ENCODE results near the gene PEX7. TPM values are rescaled to one million over a fixed set of nuclear protein-coding genes. Genes with fewer than 3 reads are reported as not detected.

Gene PEX7, protein sequence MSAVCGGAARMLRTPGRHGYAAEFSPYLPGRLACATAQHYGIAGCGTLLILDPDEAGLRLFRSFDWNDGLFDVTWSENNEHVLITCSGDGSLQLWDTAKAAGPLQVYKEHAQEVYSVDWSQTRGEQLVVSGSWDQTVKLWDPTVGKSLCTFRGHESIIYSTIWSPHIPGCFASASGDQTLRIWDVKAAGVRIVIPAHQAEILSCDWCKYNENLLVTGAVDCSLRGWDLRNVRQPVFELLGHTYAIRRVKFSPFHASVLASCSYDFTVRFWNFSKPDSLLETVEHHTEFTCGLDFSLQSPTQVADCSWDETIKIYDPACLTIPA
- 1 to 10 TPM; 4.4 to 5.8 TPM for total RNA-seq
- 1 to 10 TPM; 4.5 to 7.2 TPM for polyA plus RNA-seq

GRCh38 chr6:136822376-136823127 lies at the start of gene PEX7:
TSS of gene PEX7 (plus strand) at chr6:136822592. CDS start at chr6:136822666, 74 bp downstream.
- H3K27ac Mint-ChIP-seq, result peak within 1 kb of the TSS; percentile 94 to 99 (median 97)
- peaks cover 0 to 2% (median 0%) of the 10 kb centered on the region in 8 donors for H3K9me3 Mint-ChIP-seq
- Histone ChIP-seq H3K36me3 (ENCODE audit: insufficient read depth, low read length) (no peaks in the 10 kb centered on the region), H3K27ac (ENCODE audit: low read depth, low read length) (peak within 1 kb of the TSS; percentile 87), H3K9me3 (ENCODE audit: control insufficient read depth in 1 of 2, low read length in 2 of 2) (no peaks in the 10 kb centered on the region), H3K4me1 (ENCODE audit: insufficient read depth, low read length) (peaks cover 12% of the 10 kb centered on the region), H3K4me3 (ENCODE audit: low read length in 2 of 2) (peak within 1 kb of the TSS; percentile 58 to 82), H3K27me3 (ENCODE audit: insufficient read depth, low read length) (no peaks in the 10 kb centered on the region)
- H3K27me3 Mint-ChIP-seq, result peaks cover 6 to 8% of the 10 kb centered on the region in 2 donors
- H3K36me3 Mint-ChIP-seq, result peaks cover 24% of the 10 kb centered on the region in 2 donors
- peak within 1 kb of the TSS; percentile 93 to 99 (median 96) for H3K4me3 Mint-ChIP-seq
- ChIA-PET POLR2A (ENCODE audit: partially characterized antibody) (interaction anchor here (0.7 to 3.2 kb wide), 12 partner anchors 20 to 1720 kb away, joined by 3 to 38 read pairs (median 4); partner anchors contain the start of genes BCLAF1 and MAP3K5), CTCF (ENCODE audit: partially characterized antibody) (interaction anchor here (1.0 to 4.1 kb wide), 3 partner anchors 29 to 178 kb away, joined by 3 to 34 read pairs (median 19); partner anchors contain the start of gene MAP3K5)
- peak; percentile 90 to 94 (median 93) for DNase-seq
- intact Hi-C loops (cut with micrococcal nuclease), result loop anchor here (1.0 kb wide), 3 partner anchors 29 to 533 kb away; partner anchors contain the start of gene BCLAF1
- H3K4me1 Mint-ChIP-seq, result peaks cover 13 to 46% (median 22%) of the 10 kb centered on the region in 4 donors

- peak overlapping the region; percentile 23 to 91 (median 74) for H3K27ac Mint-ChIP-seq
- no peak overlapping the region for H3K4me3 ChIP-seq (ENCODE audit: low read length in 2 of 2)
- no peaks in the 10 kb centered on the region for H3K27me3 ChIP-seq (ENCODE audit: insufficient read depth, low read length)
- no peaks in the 10 kb centered on the region for H3K27me3 Mint-ChIP-seq
- CTCF ChIA-PET (ENCODE audit: partially characterized antibody), result interaction anchor here (1.0 to 2.3 kb wide), 3 partner anchors 14 to 19 kb away, joined by 4 to 14 read pairs (median 5); partner anchors contain the start of gene MAP3K5
- peaks cover 52 to 71% (median 60%) of the 10 kb centered on the region in 4 donors for H3K4me1 Mint-ChIP-seq
- H3K4me1 ChIP-seq (ENCODE audit: insufficient read depth, low read length), result peaks cover 71% of the 10 kb centered on the region
- intact Hi-C loops (cut with micrococcal nuclease), result no loop called here
- peak overlapping the region in 4 of 8 donors; percentile 41 to 52 (median 46) for H3K4me3 Mint-ChIP-seq
- no peak for DNase-seq
- no peaks in the 10 kb centered on the region for H3K9me3 ChIP-seq (ENCODE audit: control insufficient read depth in 1 of 2, low read length in 2 of 2)
- peaks cover 1 to 8% of the 10 kb centered on the region in 2 donors for H3K36me3 Mint-ChIP-seq
- H3K9me3 Mint-ChIP-seq, result no peaks in the 10 kb centered on the region
- POLR2A ChIA-PET (ENCODE audit: partially characterized antibody), result interaction anchor here (0.9 to 5.2 kb wide), 6 partner anchors 8 to 20 kb away, joined by 3 to 28 read pairs (median 6); partner anchors contain the start of gene MAP3K5
- H3K27ac ChIP-seq (ENCODE audit: low read depth, low read length), result no peak overlapping the region
- H3K36me3 ChIP-seq (ENCODE audit: insufficient read depth, low read length), result no peaks in the 10 kb centered on the region
Observed at GRCh38 chr6:136772685-136773472, 49.5 kb upstream of the PEX7 start.

GRCh38 chr6:136773473-136773796 lies 49.0 kb upstream of the PEX7 start:
- H3K27ac Mint-ChIP-seq, result peak overlapping the region in 6 of 7 donors; percentile 48 to 91 (median 80)
- H3K4me1 ChIP-seq (ENCODE audit: insufficient read depth, low read length), result peaks cover 66% of the 10 kb centered on the region
- CTCF ChIA-PET (ENCODE audit: partially characterized antibody), result interaction anchor here (1.1 kb wide), 1 partner anchor 19 kb away, joined by 5 read pairs; the partner anchor contains the start of gene MAP3K5
- H3K36me3 ChIP-seq (ENCODE audit: insufficient read depth, low read length), result no peaks in the 10 kb centered on the region
- H3K27me3 Mint-ChIP-seq, result no peaks in the 10 kb centered on the region
- no peaks in the 10 kb centered on the region for H3K9me3 Mint-ChIP-seq
- no peak overlapping the region for H3K4me3 ChIP-seq (ENCODE audit: low read length in 2 of 2)
- H3K27ac ChIP-seq (ENCODE audit: low read depth, low read length), result no peak overlapping the region
- H3K9me3 ChIP-seq (ENCODE audit: control insufficient read depth in 1 of 2, low read length in 2 of 2), result no peaks in the 10 kb centered on the region
- H3K36me3 Mint-ChIP-seq, result peaks cover 1 to 8% of the 10 kb centered on the region in 2 donors
- peaks cover 47 to 66% (median 55%) of the 10 kb centered on the region in 4 donors for H3K4me1 Mint-ChIP-seq
- intact Hi-C loops (cut with micrococcal nuclease), result no loop called here
- DNase-seq, result no peak
- POLR2A ChIA-PET (ENCODE audit: partially characterized antibody), result interaction anchor here (0.9 to 5.2 kb wide), 6 partner anchors 9 to 21 kb away, joined by 3 to 28 read pairs (median 6); partner anchors contain the start of gene MAP3K5
- no peaks in the 10 kb centered on the region for H3K27me3 ChIP-seq (ENCODE audit: insufficient read depth, low read length)
- H3K4me3 Mint-ChIP-seq, result peak overlapping the region in 3 of 8 donors; percentile 41 to 55 (median 49)

GRCh38 chr6:136774228-136775041 lies 48.0 kb upstream of the PEX7 start:
- Histone ChIP-seq H3K27me3 (ENCODE audit: insufficient read depth, low read length) (no peaks in the 10 kb centered on the region), H3K27ac (ENCODE audit: low read depth, low read length) (no peak overlapping the region), H3K4me1 (ENCODE audit: insufficient read depth, low read length) (peaks cover 59% of the 10 kb centered on the region), H3K9me3 (ENCODE audit: control insufficient read depth in 1 of 2, low read length in 2 of 2) (no peaks in the 10 kb centered on the region), H3K36me3 (ENCODE audit: insufficient read depth, low read length) (no peaks in the 10 kb centered on the region), H3K4me3 (ENCODE audit: low read length in 2 of 2) (no peak overlapping the region)
- H3K4me3 Mint-ChIP-seq, result peak overlapping the region in 5 of 8 donors; percentile 2 to 49 (median 7)
- intact Hi-C loops (cut with micrococcal nuclease), result no loop called here
- DNase-seq, result no peak
- H3K9me3 Mint-ChIP-seq, result no peaks in the 10 kb centered on the region
- H3K27me3 Mint-ChIP-seq, result no peaks in the 10 kb centered on the region
- ChIA-PET POLR2A (ENCODE audit: partially characterized antibody) (interaction anchor here (0.9 to 5.2 kb wide), 9 partner anchors 9 to 21 kb away, joined by 3 to 28 read pairs (median 5); partner anchors contain the start of gene MAP3K5), CTCF (ENCODE audit: partially characterized antibody) (interaction anchor here (1.1 kb wide), 1 partner anchor 18 kb away, joined by 5 read pairs; the partner anchor contains the start of gene MAP3K5)
- H3K36me3 Mint-ChIP-seq, result peaks cover 1 to 4% of the 10 kb centered on the region in 2 donors
- H3K4me1 Mint-ChIP-seq, result peaks cover 44 to 58% (median 51%) of the 10 kb centered on the region in 4 donors
- peak overlapping the region in 6 of 7 donors; percentile 44 to 91 (median 80) for H3K27ac Mint-ChIP-seq

DNA sequence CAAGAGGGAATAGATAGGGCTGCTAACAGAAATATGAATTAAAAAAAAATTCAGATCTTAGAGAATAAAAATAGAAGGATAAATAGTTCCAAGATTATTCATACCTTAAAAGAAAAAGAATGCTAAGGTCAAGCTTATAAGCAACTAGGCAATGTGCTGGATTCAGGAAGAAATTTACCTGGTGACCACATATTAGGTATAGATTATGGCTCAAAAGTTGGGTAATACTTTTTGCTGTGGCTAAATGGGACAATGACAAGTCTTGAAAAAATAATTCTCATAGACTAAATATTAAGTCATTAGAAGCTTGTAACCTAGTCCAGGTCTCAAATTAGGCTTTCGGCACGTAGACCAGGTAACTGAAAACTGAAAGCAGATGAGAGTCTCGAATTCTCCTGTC lies 47.3 kb upstream of the PEX7 start:
- H3K27ac Mint-ChIP-seq, result peak overlapping the region in 6 of 7 donors; percentile 19 to 83 (median 44)
- intact Hi-C loops (cut with micrococcal nuclease), result no loop called here
- Histone ChIP-seq H3K9me3 (ENCODE audit: control insufficient read depth in 1 of 2, low read length in 2 of 2) (no peaks in the 10 kb centered on the region), H3K36me3 (ENCODE audit: insufficient read depth, low read length) (no peaks in the 10 kb centered on the region), H3K4me3 (ENCODE audit: low read length in 2 of 2) (no peak overlapping the region), H3K27ac (ENCODE audit: low read depth, low read length) (no peak overlapping the region), H3K4me1 (ENCODE audit: insufficient read depth, low read length) (peaks cover 65% of the 10 kb centered on the region), H3K27me3 (ENCODE audit: insufficient read depth, low read length) (no peaks in the 10 kb centered on the region)
- H3K4me3 Mint-ChIP-seq, result peak overlapping the region in 4 of 8 donors; percentile 17 to 49 (median 21)
- no peaks in the 10 kb centered on the region for H3K9me3 Mint-ChIP-seq
- CTCF ChIA-PET (ENCODE audit: partially characterized antibody), result interaction anchor here (0.8 kb wide), 1 partner anchor 14 kb away, joined by 3 read pairs; no protein-coding TSS in a partner anchor
- no peaks in the 10 kb centered on the region for H3K27me3 Mint-ChIP-seq
- peaks cover 1 to 4% of the 10 kb centered on the region in 2 donors for H3K36me3 Mint-ChIP-seq
- peaks cover 47 to 63% (median 54%) of the 10 kb centered on the region in 4 donors for H3K4me1 Mint-ChIP-seq
- POLR2A ChIA-PET (ENCODE audit: partially characterized antibody), result interaction anchor here (0.9 to 5.2 kb wide), 6 partner anchors 10 to 22 kb away, joined by 3 to 28 read pairs (median 6); partner anchors contain the start of gene MAP3K5
- DNase-seq, result no peak

Measured in CD4-positive, alpha-beta memory T cell (primary cell).